HL-60 (cell line): Measurements from ENCODE around the gene CNGA2.

ENCODE experiments used
- DNase-seq, 2 experiments: peaks; one replicate each; pipeline ENCODE4 v3.0.0-alpha.2; 2010 to 2020; ENCODE audit warnings: low read depth in 1 of 2, low spot score in 1 of 2
- H3K27ac ChIP-seq: fragments of 250-450 bp; sonication (Bioruptor Pico); replicated peaks from 2 replicates; pipeline ENCODE4 v1.5.1; 2020; ENCODE audit warnings: mild to moderate bottlenecking, moderate library complexity
- H3K27me3 ChIP-seq: fragments of 250-450 bp; sonication (Bioruptor Pico); 2 replicates; pipeline ENCODE4 v1.5.1; 2021; ENCODE audit warnings: mild to moderate bottlenecking, moderate library complexity; ENCODE audit not compliant: insufficient read depth, poor library complexity, severe bottlenecking
- H3K4me3 ChIP-seq: replicated peaks from 2 replicates; pipeline ENCODE4 v1.5.1; 2011; ENCODE audit warnings: mild to moderate bottlenecking, control low read depth, low read length; ENCODE audit not compliant: insufficient read depth
- GABPA ChIP-seq: IDR thresholded peaks from 2 replicates; pipeline ENCODE4 v1.6.1; 2012; ENCODE audit warnings: low read depth
- POLR2AphosphoS5 ChIP-seq: IDR thresholded peaks from 2 replicates; pipeline ENCODE4 v1.6.1; 2012; ENCODE audit warnings: low read depth
- SPI1 ChIP-seq: IDR thresholded peaks from 2 replicates; pipeline ENCODE4 v1.6.1; 2012; ENCODE audit warnings: low read depth, mild to moderate bottlenecking, borderline replicate concordance
- TF ChIP-seq, protein P1 (sequence below): IDR thresholded peaks from one replicate; pipeline ENCODE4 v1.5.1; 2011; ENCODE audit warnings: low read length, control low read depth, inconsistent platforms; ENCODE audit not compliant: insufficient read depth
- TF ChIP-seq, protein P2 (sequence below): IDR thresholded peaks from 2 replicates; pipeline ENCODE4 v1.6.1; 2012; ENCODE audit warnings: low read depth; ENCODE audit not compliant: insufficient replicate concordance

Gene CNGA2

DNA sequence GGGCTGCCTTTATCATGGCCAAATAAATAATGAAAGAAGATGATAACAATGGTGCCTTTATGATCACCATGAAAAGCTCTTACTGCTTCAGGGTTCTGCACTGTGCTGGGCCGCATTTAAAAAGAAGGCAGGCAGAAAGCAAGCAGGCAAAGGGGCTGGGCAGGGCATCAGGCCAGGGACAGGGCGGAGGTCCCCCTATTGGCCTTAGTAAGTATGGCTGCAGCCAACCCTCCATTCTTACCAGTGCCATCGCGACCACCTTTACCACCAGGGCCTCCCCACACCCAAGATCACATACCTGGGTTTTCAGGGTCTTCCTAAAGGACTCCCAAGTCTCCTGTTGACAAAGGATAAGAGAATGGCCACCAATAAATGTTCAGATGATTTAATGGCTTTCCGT lies 38.9 kb downstream of the CNGA2 start:
- Histone ChIP-seq H3K27ac (no peak overlapping the region), H3K27me3 (no peaks in the 10 kb centered on the region), H3K4me3 (no peak overlapping the region)
- TF ChIP-seq POLR2AphosphoS5, result no peak
- TF ChIP-seq GABPA, result no peak
- TF ChIP-seq SPI1, result no peak
- TF ChIP-seq, protein P1, sequence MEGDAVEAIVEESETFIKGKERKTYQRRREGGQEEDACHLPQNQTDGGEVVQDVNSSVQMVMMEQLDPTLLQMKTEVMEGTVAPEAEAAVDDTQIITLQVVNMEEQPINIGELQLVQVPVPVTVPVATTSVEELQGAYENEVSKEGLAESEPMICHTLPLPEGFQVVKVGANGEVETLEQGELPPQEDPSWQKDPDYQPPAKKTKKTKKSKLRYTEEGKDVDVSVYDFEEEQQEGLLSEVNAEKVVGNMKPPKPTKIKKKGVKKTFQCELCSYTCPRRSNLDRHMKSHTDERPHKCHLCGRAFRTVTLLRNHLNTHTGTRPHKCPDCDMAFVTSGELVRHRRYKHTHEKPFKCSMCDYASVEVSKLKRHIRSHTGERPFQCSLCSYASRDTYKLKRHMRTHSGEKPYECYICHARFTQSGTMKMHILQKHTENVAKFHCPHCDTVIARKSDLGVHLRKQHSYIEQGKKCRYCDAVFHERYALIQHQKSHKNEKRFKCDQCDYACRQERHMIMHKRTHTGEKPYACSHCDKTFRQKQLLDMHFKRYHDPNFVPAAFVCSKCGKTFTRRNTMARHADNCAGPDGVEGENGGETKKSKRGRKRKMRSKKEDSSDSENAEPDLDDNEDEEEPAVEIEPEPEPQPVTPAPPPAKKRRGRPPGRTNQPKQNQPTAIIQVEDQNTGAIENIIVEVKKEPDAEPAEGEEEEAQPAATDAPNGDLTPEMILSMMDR, result no peak
- DNase-seq, result no peak

DNA sequence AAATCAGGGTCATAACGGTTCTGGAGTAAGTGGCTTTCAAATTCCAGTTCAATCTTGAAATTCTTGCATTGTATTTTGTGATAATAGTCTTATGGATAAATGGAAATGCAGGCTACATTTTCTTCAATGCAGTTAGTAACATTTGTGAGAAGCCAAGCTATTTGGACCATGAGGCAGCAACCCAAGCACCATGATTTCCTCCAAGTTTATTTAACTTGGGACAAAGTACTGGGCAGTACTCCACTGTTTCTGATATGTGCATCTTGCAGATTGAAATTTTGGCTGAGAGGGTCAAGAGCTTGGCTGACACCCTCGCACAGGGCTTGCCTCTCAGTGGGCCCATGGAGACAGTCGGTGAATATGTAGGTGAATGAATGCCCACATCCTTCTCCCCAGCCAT lies 39.9 kb downstream of the CNGA2 start:
- TF ChIP-seq SPI1, result no peak
- TF ChIP-seq, protein P2, sequence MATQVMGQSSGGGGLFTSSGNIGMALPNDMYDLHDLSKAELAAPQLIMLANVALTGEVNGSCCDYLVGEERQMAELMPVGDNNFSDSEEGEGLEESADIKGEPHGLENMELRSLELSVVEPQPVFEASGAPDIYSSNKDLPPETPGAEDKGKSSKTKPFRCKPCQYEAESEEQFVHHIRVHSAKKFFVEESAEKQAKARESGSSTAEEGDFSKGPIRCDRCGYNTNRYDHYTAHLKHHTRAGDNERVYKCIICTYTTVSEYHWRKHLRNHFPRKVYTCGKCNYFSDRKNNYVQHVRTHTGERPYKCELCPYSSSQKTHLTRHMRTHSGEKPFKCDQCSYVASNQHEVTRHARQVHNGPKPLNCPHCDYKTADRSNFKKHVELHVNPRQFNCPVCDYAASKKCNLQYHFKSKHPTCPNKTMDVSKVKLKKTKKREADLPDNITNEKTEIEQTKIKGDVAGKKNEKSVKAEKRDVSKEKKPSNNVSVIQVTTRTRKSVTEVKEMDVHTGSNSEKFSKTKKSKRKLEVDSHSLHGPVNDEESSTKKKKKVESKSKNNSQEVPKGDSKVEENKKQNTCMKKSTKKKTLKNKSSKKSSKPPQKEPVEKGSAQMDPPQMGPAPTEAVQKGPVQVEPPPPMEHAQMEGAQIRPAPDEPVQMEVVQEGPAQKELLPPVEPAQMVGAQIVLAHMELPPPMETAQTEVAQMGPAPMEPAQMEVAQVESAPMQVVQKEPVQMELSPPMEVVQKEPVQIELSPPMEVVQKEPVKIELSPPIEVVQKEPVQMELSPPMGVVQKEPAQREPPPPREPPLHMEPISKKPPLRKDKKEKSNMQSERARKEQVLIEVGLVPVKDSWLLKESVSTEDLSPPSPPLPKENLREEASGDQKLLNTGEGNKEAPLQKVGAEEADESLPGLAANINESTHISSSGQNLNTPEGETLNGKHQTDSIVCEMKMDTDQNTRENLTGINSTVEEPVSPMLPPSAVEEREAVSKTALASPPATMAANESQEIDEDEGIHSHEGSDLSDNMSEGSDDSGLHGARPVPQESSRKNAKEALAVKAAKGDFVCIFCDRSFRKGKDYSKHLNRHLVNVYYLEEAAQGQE, result no peak

DNA sequence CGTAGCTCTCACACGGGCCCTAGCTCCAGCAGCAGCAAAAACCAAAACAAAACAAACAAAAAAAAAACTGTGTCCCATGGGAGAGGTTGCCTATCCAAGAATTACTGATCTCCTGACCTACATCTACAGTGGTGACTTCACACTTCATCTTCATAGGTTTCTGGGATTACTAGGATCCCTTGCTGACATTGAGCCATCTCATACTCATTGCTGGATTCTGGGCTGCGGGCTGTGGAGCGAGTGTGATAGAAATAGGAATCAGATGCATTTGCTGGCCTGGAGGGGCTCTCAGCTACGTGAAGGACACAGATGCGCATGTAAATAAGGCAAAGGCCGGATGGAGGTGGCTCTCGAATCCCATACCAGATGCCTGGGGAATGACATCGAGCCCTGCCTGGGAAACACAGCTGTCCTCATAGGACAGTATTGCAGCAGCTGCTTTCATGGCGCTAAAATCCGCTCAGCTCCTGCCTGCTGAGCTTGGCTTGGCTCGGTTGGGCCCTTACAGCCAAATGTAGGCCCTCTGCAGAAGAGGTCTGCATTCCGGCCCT lies 41.7 kb downstream of the CNGA2 start:
- DNase-seq, result no peak
- Histone ChIP-seq H3K27me3 (no peaks in the 10 kb centered on the region), H3K27ac (no peak overlapping the region), H3K4me3 (no peak overlapping the region)
- TF ChIP-seq SPI1, result no peak
- TF ChIP-seq, protein P2, result no peak
- TF ChIP-seq, protein P1, result no peak
- TF ChIP-seq POLR2AphosphoS5, result no peak
- TF ChIP-seq GABPA, result no peak

More for the DNA sequence above, 39.9 kb downstream of the CNGA2 start:
- DNase-seq, result no peak
- no peak overlapping the region for H3K4me3 ChIP-seq
- no peak overlapping the region for H3K27ac ChIP-seq
- no peaks in the 10 kb centered on the region for H3K27me3 ChIP-seq

DNA sequence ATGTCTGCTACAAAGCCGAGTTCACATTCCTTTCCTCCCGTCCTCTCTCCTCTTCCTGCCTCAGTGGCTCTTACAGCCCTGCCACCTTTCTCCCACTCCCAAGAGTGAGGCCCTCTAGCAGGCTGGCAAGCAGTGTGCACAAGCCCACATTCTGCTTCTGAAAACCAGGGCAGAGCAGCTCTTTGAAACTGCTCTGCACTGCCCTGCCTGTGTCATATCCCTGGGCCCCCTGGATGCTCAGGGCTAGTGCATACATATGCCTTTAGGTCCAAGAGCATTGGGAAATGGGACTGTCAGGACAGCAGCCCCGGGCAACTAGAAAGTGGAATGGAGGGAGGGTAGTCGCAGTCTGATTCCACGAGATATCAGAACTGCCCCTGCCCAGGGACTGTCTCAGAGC lies 42.4 kb downstream of the CNGA2 start:
- TF ChIP-seq, protein P2, result no peak
- TF ChIP-seq, protein P1, result no peak
- TF ChIP-seq POLR2AphosphoS5 (no peak), GABPA (no peak), SPI1 (no peak)
- Histone ChIP-seq H3K27me3 (no peaks in the 10 kb centered on the region), H3K4me3 (no peak overlapping the region), H3K27ac (no peak overlapping the region)
- no peak for DNase-seq
